ENCODE data around the gene MON1B.
"Not testable (repeated sequence)": the region's sequence is repeated elsewhere in the genome, so short reads cannot be mapped to it uniquely, and the experiment has no call there.

MON1B gene

GRCh38 chr16:77190478-77191258 is at the start of gene MON1B:
MON1B (plus strand) TSS chr16:77191190; CDS start chr16:77191486, 296 bp downstream.
- DNase-seq = peak; percentile 86 to 97

- DNase-seq = no peak
Observed at GRCh38 chr16:77143364-77143763, 47.6 kb upstream of the MON1B start.

GRCh38 chr16:77148121-77148520 is 42.9 kb upstream of the MON1B start:
- DNase-seq = no peak

GRCh38 chr16:77157346-77158058 is 33.5 kb upstream of the MON1B start:
- DNase-seq = no peak

GRCh38 chr16:77158293-77158692 is 32.7 kb upstream of the MON1B start:
- DNase-seq = no peak

GRCh38 chr16:77165006-77165405 is 26.0 kb upstream of the MON1B start:
- no peak for DNase-seq

GRCh38 chr16:77165536-77166236 is 25.3 kb upstream of the MON1B start:
- DNase-seq = not testable (repeated sequence)

- no peak for DNase-seq
Observed at GRCh38 chr16:77166726-77167125, 24.3 kb upstream of the MON1B start.

GRCh38 chr16:77168901-77169300 is 22.1 kb upstream of the MON1B start:
- DNase-seq = no peak

- DNase-seq = no peak
Observed at GRCh38 chr16:77169650-77170236, 21.2 kb upstream of the MON1B start.

GRCh38 chr16:77170805-77171204 is 20.2 kb upstream of the MON1B start:
- DNase-seq = no peak

GRCh38 chr16:77171745-77172635 is 19.0 kb upstream of the MON1B start:
- peak in 1 of 2 experiments; percentile 30 for DNase-seq

GRCh38 chr16:77172951-77173350 is 18.0 kb upstream of the MON1B start:
- no peak for DNase-seq

GRCh38 chr16:77183137-77183536 is 7.9 kb upstream of the MON1B start:
- no peak for DNase-seq

- DNase-seq = not testable (repeated sequence)
Observed at GRCh38 chr16:77186298-77186697, 4.7 kb upstream of the MON1B start.

- DNase-seq = no peak
Observed at GRCh38 chr16:77190190-77190477, 856 bp upstream of the MON1B start.

- DNase-seq = no peak
Observed at GRCh38 chr16:77191259-77191969, 424 bp downstream of the MON1B start.

- no peak for DNase-seq
Observed at GRCh38 chr16:77193377-77193776, 2.4 kb downstream of the MON1B start.

GRCh38 chr16:77194295-77195231 is 3.6 kb downstream of the MON1B start:
- DNase-seq = no peak

- DNase-seq = no peak
Observed at GRCh38 chr16:77195411-77195810, 4.4 kb downstream of the MON1B start.

GRCh38 chr16:77197747-77198146 is 6.8 kb downstream of the MON1B start:
- no peak for DNase-seq

All from cerebellar nuclear complex (tissue), 1 donor.